ENCODE results near the gene FXYD5.

FXYD5 gene

GRCh38 chr19:35153701-35154524 lies 622 bp upstream of the FXYD5 start:
- TF ChIP-seq TAF1 (IDR thresholded peaks at IDR 0.05; ENCODE audit: borderline replicate concordance, insufficient read depth, low read length) (no peak), FOXP2 (optimal IDR thresholded peaks at IDR 0.05; ENCODE audit: borderline replicate concordance, extremely low read depth, extremely low read length, insufficient read depth) (no peak)

GRCh38 chr19:35155441-35155840 lies 906 bp downstream of the FXYD5 start:
- TF ChIP-seq POLR2AphosphoS5 (IDR thresholded peaks at IDR 0.05; ENCODE audit: low read depth, low read length) (no peak), FOXP2 (optimal IDR thresholded peaks at IDR 0.05; ENCODE audit: borderline replicate concordance, extremely low read depth, extremely low read length, insufficient read depth) (no peak), TAF1 (IDR thresholded peaks at IDR 0.05; ENCODE audit: borderline replicate concordance, insufficient read depth, low read length) (no peak), SIN3A (IDR thresholded peaks at IDR 0.05; ENCODE audit: borderline replicate concordance, insufficient read depth, low read length) (no peak)
- TF ChIP-seq, protein P1, sequence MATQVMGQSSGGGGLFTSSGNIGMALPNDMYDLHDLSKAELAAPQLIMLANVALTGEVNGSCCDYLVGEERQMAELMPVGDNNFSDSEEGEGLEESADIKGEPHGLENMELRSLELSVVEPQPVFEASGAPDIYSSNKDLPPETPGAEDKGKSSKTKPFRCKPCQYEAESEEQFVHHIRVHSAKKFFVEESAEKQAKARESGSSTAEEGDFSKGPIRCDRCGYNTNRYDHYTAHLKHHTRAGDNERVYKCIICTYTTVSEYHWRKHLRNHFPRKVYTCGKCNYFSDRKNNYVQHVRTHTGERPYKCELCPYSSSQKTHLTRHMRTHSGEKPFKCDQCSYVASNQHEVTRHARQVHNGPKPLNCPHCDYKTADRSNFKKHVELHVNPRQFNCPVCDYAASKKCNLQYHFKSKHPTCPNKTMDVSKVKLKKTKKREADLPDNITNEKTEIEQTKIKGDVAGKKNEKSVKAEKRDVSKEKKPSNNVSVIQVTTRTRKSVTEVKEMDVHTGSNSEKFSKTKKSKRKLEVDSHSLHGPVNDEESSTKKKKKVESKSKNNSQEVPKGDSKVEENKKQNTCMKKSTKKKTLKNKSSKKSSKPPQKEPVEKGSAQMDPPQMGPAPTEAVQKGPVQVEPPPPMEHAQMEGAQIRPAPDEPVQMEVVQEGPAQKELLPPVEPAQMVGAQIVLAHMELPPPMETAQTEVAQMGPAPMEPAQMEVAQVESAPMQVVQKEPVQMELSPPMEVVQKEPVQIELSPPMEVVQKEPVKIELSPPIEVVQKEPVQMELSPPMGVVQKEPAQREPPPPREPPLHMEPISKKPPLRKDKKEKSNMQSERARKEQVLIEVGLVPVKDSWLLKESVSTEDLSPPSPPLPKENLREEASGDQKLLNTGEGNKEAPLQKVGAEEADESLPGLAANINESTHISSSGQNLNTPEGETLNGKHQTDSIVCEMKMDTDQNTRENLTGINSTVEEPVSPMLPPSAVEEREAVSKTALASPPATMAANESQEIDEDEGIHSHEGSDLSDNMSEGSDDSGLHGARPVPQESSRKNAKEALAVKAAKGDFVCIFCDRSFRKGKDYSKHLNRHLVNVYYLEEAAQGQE (IDR thresholded peaks at IDR 0.05; ENCODE audit: insufficient read depth in 1 of 2, low read depth in 2 of 2, low read length in 2 of 2): no peak

GRCh38 chr19:35155981-35156672 lies 1.6 kb downstream of the FXYD5 start:
- no peak for TF ChIP-seq SIN3A (IDR thresholded peaks at IDR 0.05; ENCODE audit: borderline replicate concordance, insufficient read depth, low read length)
- TF ChIP-seq TAF1 (IDR thresholded peaks at IDR 0.05; ENCODE audit: borderline replicate concordance, insufficient read depth, low read length): no peak
- TF ChIP-seq, protein P1 (IDR thresholded peaks at IDR 0.05; ENCODE audit: insufficient read depth in 1 of 2, low read depth in 2 of 2, low read length in 2 of 2): no peak
- TF ChIP-seq POLR2AphosphoS5 (IDR thresholded peaks at IDR 0.05; ENCODE audit: low read depth, low read length): no peak
- no peak for TF ChIP-seq FOXP2 (optimal IDR thresholded peaks at IDR 0.05; ENCODE audit: borderline replicate concordance, extremely low read depth, extremely low read length, insufficient read depth)

DNA sequence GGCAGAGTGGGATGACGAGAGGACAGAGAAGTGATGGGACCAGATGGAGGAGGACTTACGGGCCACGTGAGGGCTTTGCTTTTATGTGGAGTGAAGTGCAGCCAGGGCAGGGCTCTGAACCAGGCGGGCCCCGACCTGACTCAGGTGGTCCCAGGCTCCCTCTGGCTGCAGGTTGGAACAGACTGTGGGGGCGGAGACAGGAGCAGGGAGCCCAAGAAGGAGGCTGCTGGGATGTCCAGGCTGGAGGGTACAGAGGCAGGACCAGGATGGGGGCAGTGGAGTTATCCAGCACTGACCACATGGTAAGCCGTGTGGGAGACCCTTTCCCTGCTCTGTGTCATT lies 2.1 kb downstream of the FXYD5 start:
- TF ChIP-seq POLR2AphosphoS5 (IDR thresholded peaks at IDR 0.05; ENCODE audit: low read depth, low read length) (no peak), SIN3A (IDR thresholded peaks at IDR 0.05; ENCODE audit: borderline replicate concordance, insufficient read depth, low read length) (no peak), TAF1 (IDR thresholded peaks at IDR 0.05; ENCODE audit: borderline replicate concordance, insufficient read depth, low read length) (no peak), FOXP2 (optimal IDR thresholded peaks at IDR 0.05; ENCODE audit: borderline replicate concordance, extremely low read depth, extremely low read length, insufficient read depth) (no peak)
- TF ChIP-seq, protein P1 (IDR thresholded peaks at IDR 0.05; ENCODE audit: insufficient read depth in 1 of 2, low read depth in 2 of 2, low read length in 2 of 2): no peak

GRCh38 chr19:35157431-35157830 lies 2.9 kb downstream of the FXYD5 start:
- no peak for TF ChIP-seq POLR2AphosphoS5 (IDR thresholded peaks at IDR 0.05; ENCODE audit: low read depth, low read length)
- TF ChIP-seq FOXP2 (optimal IDR thresholded peaks at IDR 0.05; ENCODE audit: borderline replicate concordance, extremely low read depth, extremely low read length, insufficient read depth): no peak
- no peak for TF ChIP-seq TAF1 (IDR thresholded peaks at IDR 0.05; ENCODE audit: borderline replicate concordance, insufficient read depth, low read length)
- TF ChIP-seq, protein P1 (IDR thresholded peaks at IDR 0.05; ENCODE audit: insufficient read depth in 1 of 2, low read depth in 2 of 2, low read length in 2 of 2): no peak
- TF ChIP-seq SIN3A (IDR thresholded peaks at IDR 0.05; ENCODE audit: borderline replicate concordance, insufficient read depth, low read length): no peak

All from PFSK-1 (cell line).